Mesothelial cell of epicardium (in vitro differentiated cells): Measurements from ENCODE around the gene DNM3. TPM values are rescaled to one million over a fixed set of nuclear protein-coding genes. Genes with fewer than 3 reads are reported as not detected.
A peak's percentile ranks its signal among the peaks of the same experiment; 100 is the strongest.

ENCODE experiments used
- DNase-seq, 2 experiments: peaks; one replicate each; pipeline ENCODE4 v3.0.0; 2021; ENCODE audit warnings: low spot score in 2 of 2; ENCODE audit not compliant: unreplicated experiment in 2 of 2
- H3K27ac Mint-ChIP-seq: 2 replicates; pipeline ENCODE4 v1.8.0; 2021; ENCODE audit warnings: mixed read lengths
- H3K27me3 Mint-ChIP-seq: 2 replicates; pipeline ENCODE4 v1.8.0; 2021; ENCODE audit warnings: low read depth, mixed read lengths
- H3K36me3 Mint-ChIP-seq: 2 replicates; pipeline ENCODE4 v1.8.0; 2021; ENCODE audit warnings: mixed read lengths
- H3K4me1 Mint-ChIP-seq: 2 replicates; pipeline ENCODE4 v1.8.0; 2021; ENCODE audit warnings: mixed read lengths
- H3K4me3 Mint-ChIP-seq: 2 replicates; pipeline ENCODE4 v1.8.0; 2021; ENCODE audit warnings: mild to moderate bottlenecking, moderate library complexity, mixed read lengths
- H3K9me3 Mint-ChIP-seq: 2 replicates; pipeline ENCODE4 v1.8.0; 2021; ENCODE audit warnings: mixed read lengths
- total RNA-seq: library from RNA; stranded (reverse); gene quantifications from 3 replicates; pipeline ENCODE4 v1.2.1, GENCODE V29; 2021
- TF ChIP-seq, protein P1 (sequence below): fragments of 200-600 bp; sonication (generic); IDR thresholded peaks from one replicate; pipeline ENCODE4 v1.5.0; 2021; ENCODE audit warnings: antibody characterized with exemption; ENCODE audit not compliant: unreplicated experiment

The DNM3 gene
- total RNA-seq, 1 donor from 2014 or later = 5.0 TPM

DNA sequence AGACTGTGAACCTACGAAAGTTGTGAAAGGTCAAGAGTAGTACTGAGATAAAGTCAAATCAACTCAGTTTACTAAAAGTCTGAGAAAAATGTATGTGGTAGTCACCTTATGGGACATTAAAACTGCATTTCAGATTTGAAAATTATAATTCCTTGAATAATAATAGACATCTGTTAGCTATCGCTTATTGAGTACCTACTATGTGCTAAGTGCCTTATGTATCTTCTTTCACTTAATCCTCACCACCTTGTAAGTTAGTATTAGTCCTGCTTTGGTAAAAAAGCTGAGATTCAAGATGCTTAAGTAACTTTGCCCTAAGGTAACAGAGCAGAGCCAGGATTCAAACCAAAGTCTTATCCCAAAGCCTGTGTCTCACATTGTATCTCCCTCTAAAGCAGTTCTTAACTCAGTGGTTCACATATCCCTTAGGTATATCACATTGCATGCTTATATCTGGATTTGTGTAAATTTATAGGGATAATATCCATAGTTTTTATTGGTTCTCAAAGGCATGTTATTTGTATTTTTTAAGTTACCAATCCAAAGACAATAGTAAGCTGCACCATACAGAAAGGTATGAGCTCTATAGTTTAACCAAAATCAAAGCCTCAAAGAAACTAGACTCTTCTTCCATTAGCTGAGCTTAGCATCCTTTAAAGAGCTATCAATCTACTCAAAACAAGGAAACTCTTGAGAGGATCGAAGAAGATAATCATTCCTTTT is 601.7 kb downstream of the DNM3 start:
- TF ChIP-seq, protein P1, sequence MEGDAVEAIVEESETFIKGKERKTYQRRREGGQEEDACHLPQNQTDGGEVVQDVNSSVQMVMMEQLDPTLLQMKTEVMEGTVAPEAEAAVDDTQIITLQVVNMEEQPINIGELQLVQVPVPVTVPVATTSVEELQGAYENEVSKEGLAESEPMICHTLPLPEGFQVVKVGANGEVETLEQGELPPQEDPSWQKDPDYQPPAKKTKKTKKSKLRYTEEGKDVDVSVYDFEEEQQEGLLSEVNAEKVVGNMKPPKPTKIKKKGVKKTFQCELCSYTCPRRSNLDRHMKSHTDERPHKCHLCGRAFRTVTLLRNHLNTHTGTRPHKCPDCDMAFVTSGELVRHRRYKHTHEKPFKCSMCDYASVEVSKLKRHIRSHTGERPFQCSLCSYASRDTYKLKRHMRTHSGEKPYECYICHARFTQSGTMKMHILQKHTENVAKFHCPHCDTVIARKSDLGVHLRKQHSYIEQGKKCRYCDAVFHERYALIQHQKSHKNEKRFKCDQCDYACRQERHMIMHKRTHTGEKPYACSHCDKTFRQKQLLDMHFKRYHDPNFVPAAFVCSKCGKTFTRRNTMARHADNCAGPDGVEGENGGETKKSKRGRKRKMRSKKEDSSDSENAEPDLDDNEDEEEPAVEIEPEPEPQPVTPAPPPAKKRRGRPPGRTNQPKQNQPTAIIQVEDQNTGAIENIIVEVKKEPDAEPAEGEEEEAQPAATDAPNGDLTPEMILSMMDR = no peak
- peaks cover 4% of the 10 kb centered on the region for H3K9me3 Mint-ChIP-seq
- peaks cover 21% of the 10 kb centered on the region for H3K36me3 Mint-ChIP-seq
- H3K27ac Mint-ChIP-seq = peak overlapping the region; percentile 88
- H3K4me1 Mint-ChIP-seq = peaks cover 37% of the 10 kb centered on the region
- no peaks in the 10 kb centered on the region for H3K27me3 Mint-ChIP-seq
- no peak for DNase-seq
- peak overlapping the region; percentile 86 for H3K4me3 Mint-ChIP-seq

DNA sequence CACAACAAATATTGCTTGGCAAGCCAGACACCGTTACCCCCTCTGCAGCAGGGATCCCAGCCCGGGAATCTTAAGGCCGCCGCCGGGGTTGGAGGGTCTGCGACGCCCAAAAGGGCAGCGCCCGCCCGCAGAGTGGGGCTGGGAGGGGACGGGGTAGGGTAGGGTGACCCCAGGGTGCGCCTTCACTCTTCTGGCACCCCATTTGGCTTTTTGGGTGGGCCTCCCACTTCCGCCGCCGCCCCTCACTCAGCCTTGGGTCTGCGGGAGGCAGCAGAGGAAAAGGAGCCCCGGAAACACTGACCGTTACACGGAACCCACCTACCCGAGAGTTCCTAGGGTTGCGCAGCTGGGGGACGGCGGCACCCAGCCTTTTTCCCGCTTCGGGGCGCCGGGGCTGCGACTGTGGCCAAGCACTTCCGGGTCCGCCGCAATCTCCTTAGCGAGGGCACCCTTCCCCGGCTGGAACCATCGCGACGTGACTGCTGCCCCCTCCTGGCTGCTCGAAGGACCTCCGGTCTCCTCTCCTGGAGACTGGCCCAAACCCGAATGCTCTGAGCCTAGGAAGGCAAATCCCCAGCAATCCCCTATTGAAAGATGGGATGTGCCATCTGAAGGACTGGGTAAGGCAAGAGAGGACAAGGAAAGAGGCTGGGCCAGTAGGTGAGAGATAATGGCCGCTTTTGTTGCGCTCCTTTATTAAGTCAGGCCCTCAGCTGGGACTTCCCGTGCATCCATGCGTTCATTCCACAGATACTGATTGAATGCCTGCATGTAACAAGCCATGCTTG is 602.6 kb downstream of the DNM3 start, which contains the start of gene PIGC:
TSS of gene PIGC (minus strand) at position 404 of the 788 bp plus-strand sequence. CDS start 1,447 bp downstream, outside the sequence.
- Mint-ChIP-seq H3K27ac (peak within 1 kb of the TSS; percentile 88), H3K4me3 (peak within 1 kb of the TSS; percentile 86), H3K36me3 (peaks cover 17% of the 10 kb centered on the region), H3K9me3 (no peaks in the 10 kb centered on the region), H3K4me1 (peaks cover 45% of the 10 kb centered on the region), H3K27me3 (no peaks in the 10 kb centered on the region)
- TF ChIP-seq, protein P1 = peak; percentile 82
- peak; percentile 75 to 90 for DNase-seq

DNA sequence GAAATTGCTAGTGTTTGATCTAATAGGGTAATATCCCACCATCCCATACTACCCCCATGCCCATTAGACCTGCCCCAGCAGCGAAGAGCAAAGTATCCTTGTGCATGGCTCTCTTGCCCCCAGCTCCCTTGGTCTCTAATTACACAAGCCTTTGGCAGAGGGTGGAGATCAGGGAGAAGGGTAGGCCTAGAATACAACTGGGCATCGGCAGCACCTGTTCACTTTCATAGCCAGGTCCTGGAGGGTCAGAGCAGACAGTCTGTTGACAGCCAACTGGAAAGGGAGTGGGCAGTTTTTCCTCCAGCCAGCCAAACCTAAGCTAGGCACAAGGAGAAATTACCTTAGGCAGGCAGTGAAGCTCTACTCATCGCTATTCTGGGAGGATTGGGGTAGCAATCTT is 605.2 kb downstream of the DNM3 start:
- TF ChIP-seq, protein P1 = no peak
- H3K4me1 Mint-ChIP-seq = peaks cover 64% of the 10 kb centered on the region
- no peak overlapping the region for H3K4me3 Mint-ChIP-seq
- H3K36me3 Mint-ChIP-seq = peaks cover 9% of the 10 kb centered on the region
- no peaks in the 10 kb centered on the region for H3K9me3 Mint-ChIP-seq
- no peak overlapping the region for H3K27ac Mint-ChIP-seq
- no peak for DNase-seq
- no peaks in the 10 kb centered on the region for H3K27me3 Mint-ChIP-seq

DNA sequence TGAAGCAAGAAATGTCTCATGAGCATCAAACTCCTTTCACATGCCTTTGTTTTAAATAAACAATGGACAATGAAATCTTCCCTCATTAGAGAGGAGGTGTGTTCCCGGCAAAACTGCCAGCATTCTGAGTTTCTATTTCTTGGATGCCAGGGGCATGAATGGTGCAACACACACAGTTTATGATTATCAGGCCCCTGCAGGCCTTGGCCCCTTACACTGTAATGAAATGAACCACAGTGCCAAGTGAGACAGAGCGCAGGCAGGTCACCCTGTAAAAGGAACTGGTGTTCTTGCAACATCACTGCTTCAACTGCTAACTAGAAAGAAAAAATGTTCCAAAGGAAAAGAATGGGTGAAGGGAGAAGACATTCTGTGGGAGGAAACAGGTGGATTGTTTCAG is 606.3 kb downstream of the DNM3 start:
- no peak for DNase-seq
- Mint-ChIP-seq H3K27ac (no peak overlapping the region), H3K36me3 (no peaks in the 10 kb centered on the region), H3K27me3 (no peaks in the 10 kb centered on the region), H3K4me1 (peaks cover 60% of the 10 kb centered on the region), H3K9me3 (no peaks in the 10 kb centered on the region), H3K4me3 (no peak overlapping the region)
- TF ChIP-seq, protein P1 = no peak

DNA sequence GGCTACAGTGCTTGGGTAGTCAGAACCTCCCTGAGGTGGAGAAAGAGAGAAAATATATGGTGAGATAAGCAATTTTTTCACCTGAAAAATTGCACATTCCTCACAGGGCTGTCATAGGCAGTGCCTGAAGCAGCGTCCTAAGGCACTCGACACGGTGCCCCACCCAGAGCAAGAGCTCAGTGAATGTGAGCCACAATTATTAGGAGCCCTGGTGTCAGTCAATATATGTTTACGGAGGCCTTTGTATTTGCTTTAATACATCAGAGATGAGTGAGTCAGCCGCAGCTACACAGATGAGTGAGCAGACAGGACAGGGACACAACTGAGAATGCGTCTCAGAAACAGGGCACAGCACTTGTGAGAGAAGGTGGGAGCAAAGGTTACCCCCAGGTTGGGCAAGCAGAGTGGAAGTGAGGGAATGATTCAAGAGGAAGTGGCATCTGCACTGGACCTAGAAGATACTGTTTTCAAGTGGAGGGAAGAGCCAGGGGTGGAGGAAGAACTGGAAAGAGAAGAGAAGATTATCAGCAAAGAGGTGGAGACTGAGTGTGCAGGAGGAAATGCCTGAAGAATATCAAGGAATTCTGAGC is 607.8 kb downstream of the DNM3 start:
- TF ChIP-seq, protein P1 = no peak
- Mint-ChIP-seq H3K4me1 (peaks cover 67% of the 10 kb centered on the region), H3K27ac (peak overlapping the region; percentile 89), H3K36me3 (no peaks in the 10 kb centered on the region), H3K27me3 (no peaks in the 10 kb centered on the region), H3K9me3 (no peaks in the 10 kb centered on the region), H3K4me3 (no peak overlapping the region)
- no peak for DNase-seq
